Epithelial cell of esophagus (primary cell): Measurements from ENCODE around the gene ORMDL1.
A peak's percentile ranks its signal among the peaks of the same experiment; 100 is the strongest.

Source experiments
- DNase-seq: peaks from one replicate; pipeline ENCODE4 v3.0.0; 2010; ENCODE audit warnings: low read depth
- H3K4me3 ChIP-seq: 2 replicates; pipeline ENCODE4 v1.5.1; 2011; ENCODE audit warnings: mild to moderate bottlenecking, low read length, control low read depth
- CTCF ChIP-seq: IDR thresholded peaks from 2 replicates; pipeline ENCODE4 v1.5.1; 2011; ENCODE audit warnings: low read depth, mild to moderate bottlenecking, low read length, control low read depth, inconsistent platforms; ENCODE audit not compliant: insufficient read depth; ENCODE audit errors: missing control alignments

Gene ORMDL1

GRCh38 chr2:189819297-189819704, 35.2 kb upstream of the ORMDL1 start:
- no peak for TF ChIP-seq CTCF
- DNase-seq: peak; percentile 14

GRCh38 chr2:189818249-189819038, 34.3 kb upstream of the ORMDL1 start:
- DNase-seq: no peak
- H3K4me3 ChIP-seq: no peak overlapping the region
- no peak for TF ChIP-seq CTCF

More at GRCh38 chr2:189819297-189819704, 35.2 kb upstream of the ORMDL1 start:
- no peak overlapping the region for H3K4me3 ChIP-seq

DNA sequence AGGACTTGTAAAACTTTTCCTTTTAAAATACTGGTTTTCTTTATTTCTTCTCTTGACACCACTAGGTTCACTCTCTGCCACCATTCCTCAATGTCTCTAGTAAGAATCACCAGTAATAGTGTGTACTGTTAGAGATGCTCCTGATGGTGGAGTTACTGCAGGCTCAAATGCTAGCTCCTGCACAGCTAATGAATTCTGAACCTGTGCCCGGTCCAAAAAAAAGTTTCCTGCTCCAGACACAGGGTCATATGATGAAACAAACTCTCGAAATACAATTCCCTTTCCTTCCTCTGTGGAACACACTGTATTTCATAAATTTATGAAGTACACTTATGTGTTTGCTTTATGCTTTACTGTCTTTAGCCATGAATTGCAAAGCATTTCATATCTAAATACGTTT, 19.3 kb upstream of the ORMDL1 start:
- no peak for DNase-seq
- H3K4me3 ChIP-seq: no peak overlapping the region
- no peak for TF ChIP-seq CTCF

GRCh38 chr2:189802396-189802912, 18.3 kb upstream of the ORMDL1 start:
- no peak for TF ChIP-seq CTCF
- no peak overlapping the region for H3K4me3 ChIP-seq

DNA sequence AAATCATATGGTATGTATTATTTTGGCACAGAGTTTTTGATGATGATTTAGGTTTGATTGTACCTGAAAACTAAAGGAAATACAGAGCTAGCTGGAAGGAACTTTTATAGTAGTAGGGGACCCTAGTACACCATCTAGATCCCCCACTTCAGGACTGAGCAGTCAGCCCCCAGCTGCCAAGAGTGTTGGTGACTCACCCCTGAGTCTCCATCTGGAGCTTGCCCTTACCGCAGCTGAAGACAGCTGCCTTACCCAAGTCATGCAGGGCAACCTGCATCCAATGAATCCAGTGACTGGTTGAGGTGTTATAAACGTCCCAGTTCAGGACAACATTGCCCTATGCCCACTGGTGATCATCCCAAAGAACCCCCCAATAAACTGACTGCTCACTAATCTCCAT, 15.4 kb upstream of the ORMDL1 start:
- peak; percentile 68 for DNase-seq
- no peak for TF ChIP-seq CTCF
- no peak overlapping the region for H3K4me3 ChIP-seq

More at GRCh38 chr2:189802396-189802912, 18.3 kb upstream of the ORMDL1 start:
- peak; percentile 61 for DNase-seq

GRCh38 chr2:189799030-189799331, 14.8 kb upstream of the ORMDL1 start:
- no peak overlapping the region for H3K4me3 ChIP-seq
- DNase-seq: no peak
- no peak for TF ChIP-seq CTCF
